ENCODE results near the gene SDC4.
A peak's percentile ranks its signal among the peaks of the same experiment; 100 is the strongest.

SDC4 gene, protein sequence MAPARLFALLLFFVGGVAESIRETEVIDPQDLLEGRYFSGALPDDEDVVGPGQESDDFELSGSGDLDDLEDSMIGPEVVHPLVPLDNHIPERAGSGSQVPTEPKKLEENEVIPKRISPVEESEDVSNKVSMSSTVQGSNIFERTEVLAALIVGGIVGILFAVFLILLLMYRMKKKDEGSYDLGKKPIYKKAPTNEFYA
- total RNA-seq: 5.4 to 20.3 (median 5.7) reads per million in 3 donors

DNA sequence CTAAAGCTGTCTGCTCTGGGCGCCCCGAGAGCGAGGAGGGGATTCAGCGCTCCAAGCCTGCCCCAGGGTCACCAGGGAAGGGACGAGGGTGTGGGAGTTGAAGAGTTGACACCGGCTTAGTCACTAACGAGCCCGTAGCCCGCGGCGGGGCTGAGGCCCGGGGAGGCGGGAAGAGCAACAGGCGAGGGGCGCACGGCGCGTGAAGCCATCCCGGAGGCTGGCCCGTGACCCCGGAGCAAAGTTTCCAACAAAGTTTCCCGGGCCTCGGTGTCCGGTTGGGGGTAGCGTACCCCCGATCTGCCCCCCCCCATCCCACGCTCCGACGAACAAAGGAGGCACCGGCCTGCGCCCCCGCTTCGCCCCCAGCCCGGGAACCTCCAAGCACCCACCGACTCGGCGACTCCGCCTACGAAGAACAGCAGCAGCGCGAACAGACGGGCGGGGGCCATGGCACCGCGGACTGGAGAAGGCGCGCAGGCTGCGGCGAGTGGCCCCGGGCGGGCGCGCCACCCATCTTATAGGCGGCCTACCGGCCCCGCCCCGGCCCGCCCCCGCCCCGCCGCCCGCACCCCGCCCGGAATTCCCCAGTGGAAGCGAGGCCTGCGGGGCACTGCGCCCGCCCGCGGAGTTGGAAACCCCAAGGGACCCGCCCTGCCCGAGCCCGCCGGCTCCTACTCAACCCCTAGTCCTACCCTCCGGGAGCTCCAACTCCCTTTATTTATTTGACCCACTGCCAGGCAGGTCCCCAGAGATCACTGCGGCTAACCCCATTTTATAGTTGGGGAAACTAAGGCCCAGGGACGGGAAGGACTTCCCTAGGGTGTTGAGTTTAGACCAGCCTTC, at the start of gene SDC4:
Gene SDC4, minus strand, starts transcription at position 489 of the 843 bp plus-strand sequence. Its CDS starts 40 bp downstream, at position 449.
- H3K4me3 ChIP-seq (ENCODE audit: insufficient read depth, low read depth, low read length, poor library complexity, severe bottlenecking): peak within 1 kb of the TSS; percentile 76
- peak within 1 kb of the TSS; percentile 36 for H3K27ac ChIP-seq (ENCODE audit: insufficient read depth, low read length, poor library complexity, severe bottlenecking)
- no peaks in the 10 kb centered on the region for H3K27me3 ChIP-seq (replicated peaks; ENCODE audit: control insufficient read depth, insufficient read depth, low read length, poor library complexity, severe bottlenecking)
- H3K4me1 ChIP-seq (ENCODE audit: control insufficient read depth, insufficient read depth, low read length, poor library complexity, severe bottlenecking): peaks cover 14% of the 10 kb centered on the region
- peak; percentile 56 to 74 (median 70) for DNase-seq
- H3K9me3 ChIP-seq (ENCODE audit: control insufficient read depth, low read length): no peaks in the 10 kb centered on the region
- H3K36me3 ChIP-seq (ENCODE audit: control insufficient read depth, insufficient read depth, low read length): no peaks in the 10 kb centered on the region

DNA sequence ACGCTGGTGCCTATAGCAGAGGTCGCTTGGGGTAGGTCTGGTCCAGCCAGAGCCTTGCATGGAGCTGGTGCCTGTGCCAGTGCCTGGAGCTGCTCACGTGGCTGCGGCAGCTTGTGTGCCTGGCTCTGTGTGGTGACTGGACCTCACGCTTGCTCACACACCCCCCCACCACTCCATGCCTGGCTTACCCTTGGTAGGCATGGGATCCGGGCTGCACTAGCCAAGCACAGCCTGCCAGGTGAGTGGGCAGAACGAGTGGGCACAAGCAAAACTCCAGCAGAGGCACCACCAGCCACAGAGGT, 46.8 kb upstream of the SDC4 start:
- Histone ChIP-seq H3K9me3 (ENCODE audit: control insufficient read depth, low read length) (peaks cover 1% of the 10 kb centered on the region), H3K4me3 (ENCODE audit: insufficient read depth, low read depth, low read length, poor library complexity, severe bottlenecking) (no peak overlapping the region), H3K27me3 (replicated peaks; ENCODE audit: control insufficient read depth, insufficient read depth, low read length, poor library complexity, severe bottlenecking) (no peaks in the 10 kb centered on the region), H3K36me3 (ENCODE audit: control insufficient read depth, insufficient read depth, low read length) (no peaks in the 10 kb centered on the region), H3K27ac (ENCODE audit: insufficient read depth, low read length, poor library complexity, severe bottlenecking) (no peak overlapping the region), H3K4me1 (ENCODE audit: control insufficient read depth, insufficient read depth, low read length, poor library complexity, severe bottlenecking) (no peaks in the 10 kb centered on the region)
- DNase-seq: no peak

DNA sequence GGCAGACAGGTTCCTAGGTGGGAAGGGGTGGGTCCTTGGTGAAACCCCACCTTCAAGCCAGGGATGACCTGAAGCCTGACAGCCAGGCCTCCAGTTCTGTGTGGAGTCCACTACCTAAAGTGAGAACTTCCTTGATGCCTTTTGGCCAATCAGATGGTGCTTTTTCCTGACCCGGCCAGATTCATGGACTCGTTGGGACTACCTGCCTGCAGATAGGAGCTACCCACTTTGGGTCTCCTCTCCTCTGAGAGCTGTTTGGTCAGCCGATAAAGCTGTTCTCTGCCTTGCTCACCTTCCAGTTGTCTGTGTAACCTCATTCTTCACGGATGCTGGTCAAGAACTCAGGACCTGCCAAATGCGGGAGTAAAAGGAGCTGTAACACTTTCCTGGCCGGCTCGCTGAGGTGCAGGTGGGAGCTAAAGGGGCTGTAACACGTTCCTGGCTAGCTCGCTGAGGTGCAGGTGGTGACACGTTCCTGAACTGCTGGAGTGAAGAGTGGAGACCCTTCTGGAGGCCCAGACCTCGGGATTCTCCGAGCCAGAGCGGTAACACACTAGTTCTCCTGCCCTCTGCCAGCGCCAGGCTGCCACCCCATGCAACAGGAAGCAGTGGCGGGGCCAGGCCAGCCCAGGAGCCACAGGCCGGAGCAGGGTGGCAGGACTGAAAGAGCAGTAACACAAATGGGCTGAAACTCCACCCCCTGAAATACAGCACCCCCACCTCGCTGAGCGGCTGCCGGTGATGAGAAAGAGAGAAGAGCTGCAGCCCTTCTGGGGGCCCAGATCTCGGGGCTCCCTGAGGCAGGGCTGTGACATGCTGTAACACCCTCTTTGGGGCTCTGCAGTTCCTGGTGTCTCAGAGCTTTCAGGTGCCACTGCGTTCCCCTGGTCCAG, 46.2 kb upstream of the SDC4 start:
- Histone ChIP-seq H3K27me3 (replicated peaks; ENCODE audit: control insufficient read depth, insufficient read depth, low read length, poor library complexity, severe bottlenecking) (no peaks in the 10 kb centered on the region), H3K9me3 (ENCODE audit: control insufficient read depth, low read length) (no peaks in the 10 kb centered on the region), H3K36me3 (ENCODE audit: control insufficient read depth, insufficient read depth, low read length) (no peaks in the 10 kb centered on the region), H3K4me1 (ENCODE audit: control insufficient read depth, insufficient read depth, low read length, poor library complexity, severe bottlenecking) (no peaks in the 10 kb centered on the region), H3K4me3 (ENCODE audit: insufficient read depth, low read depth, low read length, poor library complexity, severe bottlenecking) (no peak overlapping the region), H3K27ac (ENCODE audit: insufficient read depth, low read length, poor library complexity, severe bottlenecking) (no peak overlapping the region)
- DNase-seq: no peak

DNA sequence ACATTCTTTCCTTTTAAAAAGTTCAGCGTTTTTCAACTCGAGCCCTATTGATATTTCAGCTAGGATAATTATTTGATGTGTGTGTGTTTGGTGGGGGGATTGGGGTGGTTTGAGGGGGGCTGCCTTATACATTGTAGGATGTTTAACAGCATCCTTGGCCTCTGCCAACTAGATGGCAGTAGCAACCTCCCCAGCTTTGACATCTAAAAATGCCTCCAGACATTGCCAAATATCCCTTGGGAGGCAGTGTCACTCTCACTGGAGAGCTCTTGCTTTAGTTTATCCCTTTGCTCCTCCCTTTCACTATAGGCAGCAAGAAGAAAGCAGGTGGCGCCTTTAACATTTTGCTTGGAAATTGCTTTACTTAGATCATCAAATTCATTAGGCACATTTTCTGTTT, 44.5 kb upstream of the SDC4 start:
- no peaks in the 10 kb centered on the region for H3K27me3 ChIP-seq (replicated peaks; ENCODE audit: control insufficient read depth, insufficient read depth, low read length, poor library complexity, severe bottlenecking)
- H3K36me3 ChIP-seq (ENCODE audit: control insufficient read depth, insufficient read depth, low read length): no peaks in the 10 kb centered on the region
- DNase-seq: no peak
- no peaks in the 10 kb centered on the region for H3K4me1 ChIP-seq (ENCODE audit: control insufficient read depth, insufficient read depth, low read length, poor library complexity, severe bottlenecking)
- no peaks in the 10 kb centered on the region for H3K9me3 ChIP-seq (ENCODE audit: control insufficient read depth, low read length)
- no peak overlapping the region for H3K4me3 ChIP-seq (ENCODE audit: insufficient read depth, low read depth, low read length, poor library complexity, severe bottlenecking)
- no peak overlapping the region for H3K27ac ChIP-seq (ENCODE audit: insufficient read depth, low read length, poor library complexity, severe bottlenecking)

DNA sequence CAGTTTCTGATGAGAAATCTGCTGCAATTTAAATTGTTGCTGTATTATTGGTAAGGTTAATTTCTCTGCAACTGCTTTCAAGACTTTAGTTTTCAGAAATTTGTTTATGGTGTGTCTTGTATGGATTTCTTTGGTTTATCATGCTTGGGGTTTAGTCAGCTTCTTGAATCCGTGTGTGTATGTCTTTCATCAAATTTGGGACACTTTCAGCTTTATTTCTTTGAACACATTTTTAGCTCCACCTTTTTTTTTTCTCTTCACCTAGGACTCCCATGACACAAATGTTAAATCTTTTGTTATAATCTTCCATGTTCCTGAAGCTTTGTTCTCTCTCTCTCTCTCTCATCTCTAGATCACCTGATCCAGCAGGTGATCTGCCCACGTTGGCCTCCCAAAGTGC, 43.3 kb upstream of the SDC4 start:
- no peak overlapping the region for H3K27ac ChIP-seq (ENCODE audit: insufficient read depth, low read length, poor library complexity, severe bottlenecking)
- no peaks in the 10 kb centered on the region for H3K4me1 ChIP-seq (ENCODE audit: control insufficient read depth, insufficient read depth, low read length, poor library complexity, severe bottlenecking)
- DNase-seq: no peak
- no peaks in the 10 kb centered on the region for H3K36me3 ChIP-seq (ENCODE audit: control insufficient read depth, insufficient read depth, low read length)
- no peaks in the 10 kb centered on the region for H3K27me3 ChIP-seq (replicated peaks; ENCODE audit: control insufficient read depth, insufficient read depth, low read length, poor library complexity, severe bottlenecking)
- no peak overlapping the region for H3K4me3 ChIP-seq (ENCODE audit: insufficient read depth, low read depth, low read length, poor library complexity, severe bottlenecking)
- H3K9me3 ChIP-seq (ENCODE audit: control insufficient read depth, low read length): no peaks in the 10 kb centered on the region

DNA sequence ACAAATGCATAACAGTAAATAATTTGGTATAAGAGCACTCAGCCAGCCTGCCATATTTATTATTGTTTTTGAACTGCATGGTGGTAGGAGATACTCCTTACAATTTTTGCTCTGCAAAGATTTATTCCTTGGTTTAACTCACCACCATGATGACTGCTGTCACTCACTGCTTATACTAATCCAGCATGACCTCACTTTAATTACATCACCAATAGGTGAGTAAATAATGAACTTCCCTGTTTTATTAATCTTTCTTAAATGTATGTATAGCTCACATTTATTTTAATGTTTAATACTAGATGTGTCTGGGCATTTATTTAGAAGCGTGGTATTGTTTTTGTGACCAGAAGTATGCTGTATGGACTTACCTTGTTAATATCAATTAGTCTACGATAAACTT, 42.7 kb upstream of the SDC4 start:
- H3K27ac ChIP-seq (ENCODE audit: insufficient read depth, low read length, poor library complexity, severe bottlenecking): no peak overlapping the region
- no peak overlapping the region for H3K4me3 ChIP-seq (ENCODE audit: insufficient read depth, low read depth, low read length, poor library complexity, severe bottlenecking)
- no peaks in the 10 kb centered on the region for H3K36me3 ChIP-seq (ENCODE audit: control insufficient read depth, insufficient read depth, low read length)
- DNase-seq: no peak
- no peaks in the 10 kb centered on the region for H3K4me1 ChIP-seq (ENCODE audit: control insufficient read depth, insufficient read depth, low read length, poor library complexity, severe bottlenecking)
- no peaks in the 10 kb centered on the region for H3K27me3 ChIP-seq (replicated peaks; ENCODE audit: control insufficient read depth, insufficient read depth, low read length, poor library complexity, severe bottlenecking)
- no peaks in the 10 kb centered on the region for H3K9me3 ChIP-seq (ENCODE audit: control insufficient read depth, low read length)

DNA sequence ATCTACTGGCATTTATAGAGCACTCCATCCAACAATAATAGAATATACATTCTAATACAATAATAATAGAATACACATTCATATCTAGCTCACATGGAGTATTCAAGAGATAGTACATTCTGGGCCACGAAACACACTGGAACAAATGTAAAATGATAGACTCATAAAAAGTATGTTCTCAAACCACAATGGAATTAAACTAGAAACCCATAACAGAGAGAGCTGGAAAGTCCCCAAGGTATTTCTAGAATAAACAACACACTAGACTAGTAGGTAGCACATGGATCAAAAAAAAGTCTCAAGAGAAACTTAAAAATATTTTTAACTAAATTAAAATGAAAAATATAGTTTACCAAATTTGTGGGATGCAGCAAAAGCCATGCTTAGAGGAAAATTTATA, 39.0 kb upstream of the SDC4 start:
- H3K36me3 ChIP-seq (ENCODE audit: control insufficient read depth, insufficient read depth, low read length): no peaks in the 10 kb centered on the region
- DNase-seq: no peak
- no peak overlapping the region for H3K27ac ChIP-seq (ENCODE audit: insufficient read depth, low read length, poor library complexity, severe bottlenecking)
- no peaks in the 10 kb centered on the region for H3K4me1 ChIP-seq (ENCODE audit: control insufficient read depth, insufficient read depth, low read length, poor library complexity, severe bottlenecking)
- no peak overlapping the region for H3K4me3 ChIP-seq (ENCODE audit: insufficient read depth, low read depth, low read length, poor library complexity, severe bottlenecking)
- H3K27me3 ChIP-seq (replicated peaks; ENCODE audit: control insufficient read depth, insufficient read depth, low read length, poor library complexity, severe bottlenecking): no peaks in the 10 kb centered on the region
- H3K9me3 ChIP-seq (ENCODE audit: control insufficient read depth, low read length): no peaks in the 10 kb centered on the region

DNA sequence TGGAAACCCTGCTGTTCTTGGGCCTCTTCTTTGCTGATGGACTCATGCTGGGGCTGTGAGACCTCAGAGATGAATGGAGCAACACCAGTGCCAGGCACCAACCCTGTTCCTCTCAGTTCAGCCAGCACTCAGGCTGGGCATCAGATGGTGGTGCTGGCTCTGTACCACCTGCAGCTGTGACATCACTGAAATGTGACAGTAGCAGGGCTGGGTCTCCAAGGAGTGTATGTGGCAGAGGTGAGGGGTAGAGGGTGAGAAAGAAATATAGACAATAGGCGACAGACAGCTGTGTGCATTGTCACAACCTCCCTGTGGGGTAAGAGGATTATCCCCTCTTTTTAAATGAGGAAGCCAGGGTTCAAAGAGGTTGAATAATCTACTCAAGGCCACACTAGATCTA, 30.0 kb upstream of the SDC4 start, which contains the start of gene TP53TG5:
Gene TP53TG5, minus strand, starts transcription at position 135 of the 400 bp plus-strand sequence. Its CDS starts 89 bp downstream, at position 46.
- Histone ChIP-seq H3K4me1 (ENCODE audit: control insufficient read depth, insufficient read depth, low read length, poor library complexity, severe bottlenecking) (peaks cover 6% of the 10 kb centered on the region), H3K27ac (ENCODE audit: insufficient read depth, low read length, poor library complexity, severe bottlenecking) (no peak within 1 kb of the TSS), H3K36me3 (ENCODE audit: control insufficient read depth, insufficient read depth, low read length) (peaks cover 2% of the 10 kb centered on the region), H3K4me3 (ENCODE audit: insufficient read depth, low read depth, low read length, poor library complexity, severe bottlenecking) (no peak within 1 kb of the TSS), H3K9me3 (ENCODE audit: control insufficient read depth, low read length) (no peaks in the 10 kb centered on the region), H3K27me3 (replicated peaks; ENCODE audit: control insufficient read depth, insufficient read depth, low read length, poor library complexity, severe bottlenecking) (no peaks in the 10 kb centered on the region)
- DNase-seq: no peak

DNA sequence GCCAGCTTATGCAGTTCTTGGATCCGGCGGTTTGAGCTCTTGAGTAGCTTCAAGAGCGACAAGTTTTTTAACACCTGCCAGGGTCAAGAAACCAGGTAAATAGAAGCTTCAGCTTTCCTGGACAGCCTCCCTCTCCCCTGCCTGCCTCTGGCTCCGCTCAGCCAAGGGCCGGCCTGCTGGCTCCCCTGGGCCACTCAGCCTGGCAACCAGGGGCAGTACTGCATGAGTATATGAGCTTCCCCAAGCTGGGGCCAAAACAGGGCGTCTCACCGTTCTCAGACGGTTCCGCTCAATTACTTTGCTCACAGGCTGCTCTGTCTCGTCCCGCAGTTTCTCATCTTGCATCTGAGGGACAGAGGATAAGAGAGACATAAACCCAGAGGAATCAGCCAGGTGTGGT, 29.0 kb upstream of the SDC4 start:
- Histone ChIP-seq H3K4me1 (ENCODE audit: control insufficient read depth, insufficient read depth, low read length, poor library complexity, severe bottlenecking) (peaks cover 10% of the 10 kb centered on the region), H3K36me3 (ENCODE audit: control insufficient read depth, insufficient read depth, low read length) (peaks cover 2% of the 10 kb centered on the region), H3K27me3 (replicated peaks; ENCODE audit: control insufficient read depth, insufficient read depth, low read length, poor library complexity, severe bottlenecking) (no peaks in the 10 kb centered on the region), H3K9me3 (ENCODE audit: control insufficient read depth, low read length) (no peaks in the 10 kb centered on the region), H3K4me3 (ENCODE audit: insufficient read depth, low read depth, low read length, poor library complexity, severe bottlenecking) (no peak overlapping the region), H3K27ac (ENCODE audit: insufficient read depth, low read length, poor library complexity, severe bottlenecking) (no peak overlapping the region)
- no peak for DNase-seq

Measured in effector memory CD4-positive, alpha-beta T cell (primary cell).